GM12878 (cell line): ENCODE measurements around the gene PNMA1. TPM values are rescaled to one million over a fixed set of nuclear protein-coding genes. Genes with fewer than 3 reads are reported as not detected.

Experiments
- ATF3 ChIP-seq: IDR thresholded peaks from 2 replicates; pipeline ENCODE4 v1.6.1; 2011; ENCODE audit warnings: low read depth, mild to moderate bottlenecking, low read length, moderate library complexity, borderline replicate concordance; ENCODE audit errors: extremely low read depth
- BHLHE40 ChIP-seq, 2 experiments: fragments of 450-650 bp in 1 of 2; IDR thresholded peaks; 2 replicates each; pipeline ENCODE4 v1.6.1; 2011 to 2017; ENCODE audit warnings: low read depth in 2 of 2, borderline replicate concordance in 1 of 2, improper control_type of control experiment in 1 of 2, low read length in 1 of 2, mild to moderate bottlenecking in 1 of 2
- JUNB ChIP-seq: IDR thresholded peaks from 2 replicates; pipeline ENCODE4 v1.6.1; 2016; ENCODE audit warnings: antibody characterized with exemption, mild to moderate bottlenecking
- JUND ChIP-seq: IDR thresholded peaks from 2 replicates; pipeline ENCODE4 v1.6.1; 2012; ENCODE audit warnings: low read depth, mild to moderate bottlenecking, low read length, improper control_type of control experiment, moderate library complexity
- KAT2A ChIP-seq: conservative IDR thresholded peaks from 2 replicates; pipeline ENCODE4 v1.6.1; 2011; ENCODE audit warnings: low read depth, low read length; ENCODE audit not compliant: control insufficient read depth
- MLLT1 ChIP-seq: fragments of 450-650 bp; IDR thresholded peaks from 2 replicates; pipeline ENCODE4 v1.6.1; 2016; ENCODE audit warnings: mild to moderate bottlenecking
- MTA2 ChIP-seq: fragments of 450-650 bp; IDR thresholded peaks from 2 replicates; pipeline ENCODE4 v1.6.1; 2016; ENCODE audit warnings: low read depth, mild to moderate bottlenecking, moderate library complexity
- RBBP5 ChIP-seq: fragments of 200-600 bp; sonication (generic); conservative IDR thresholded peaks from 2 replicates; pipeline ENCODE4 v1.6.1; 2016
- SMAD5 ChIP-seq: IDR thresholded peaks from 2 replicates; pipeline ENCODE4 v1.6.1; 2016; ENCODE audit warnings: antibody characterized with exemption, low read depth
- TBL1XR1 ChIP-seq: IDR thresholded peaks from 2 replicates; pipeline ENCODE4 v1.6.1; 2012; ENCODE audit warnings: low read depth, low read length, improper control_type of control experiment
- ZNF274 ChIP-seq: IDR thresholded peaks from one replicate; pipeline ENCODE4 v1.8.0; 2011; ENCODE audit not compliant: insufficient read length, insufficient read depth
- ZNF384 ChIP-seq: IDR thresholded peaks from 2 replicates; pipeline ENCODE4 v1.6.1; 2012; ENCODE audit warnings: low read depth, mild to moderate bottlenecking, low read length, improper control_type of control experiment, borderline replicate concordance
- ZNF687 ChIP-seq: fragments of 450-650 bp; IDR thresholded peaks from 2 replicates; pipeline ENCODE4 v1.6.1; 2017; ENCODE audit warnings: mild to moderate bottlenecking, moderate library complexity
- ZSCAN29 ChIP-seq: fragments of 450-650 bp; IDR thresholded peaks from 2 replicates; pipeline ENCODE4 v1.6.1; 2017; ENCODE audit warnings: mild to moderate bottlenecking, moderate library complexity
- ZZZ3 ChIP-seq: IDR thresholded peaks from 2 replicates; pipeline ENCODE4 v1.6.1; 2011; ENCODE audit warnings: low read depth; ENCODE audit not compliant: control insufficient read depth, insufficient read length
- polyA plus RNA-seq, 11 experiments: library from polyadenylated mRNA; depleted of rRNA in 4 of 11; unstranded in 6 of 11; stranded (reverse) in 5 of 11; fragments of >200 nt; fragmentation: Nextera tagmentation in 4 of 11; fragmentation: Illumina TruSeq in 1 of 11; extraction: Ambion mirVana in 4 of 11; extraction: Trizol in 1 of 11; gene quantifications; 1 replicate in 1 of 11; 2 replicates in 10 of 11; pipeline versions ENCODE4 v1.2.1 to v1.2.3, GENCODE V29; 2011 to 2016; ENCODE audit warnings: inconsistent platforms in 2 of 11, missing spikeins in 2 of 11, low read depth in 1 of 11
- total RNA-seq, 4 experiments: library from RNA; depleted of rRNA in 3 of 4; stranded (reverse); fragments of >200 nt in 3 of 4; fragmentation: Illumina TruSeq in 1 of 4; extraction: Trizol in 1 of 4; gene quantifications; 2 replicates each; pipeline versions ENCODE4 v1.2.1 to v1.2.3, GENCODE V29; 2013 to 2021
- TF ChIP-seq, protein P1 (sequence below): fragments of 450-650 bp; IDR thresholded peaks from 2 replicates; pipeline ENCODE4 v1.6.1; 2017; ENCODE audit warnings: mild to moderate bottlenecking, low read depth, inconsistent platforms; ENCODE audit not compliant: poor library complexity, severe bottlenecking
- TF ChIP-seq, protein P2 (sequence below): IDR thresholded peaks from 2 replicates; pipeline ENCODE4 v1.6.1; 2011; ENCODE audit warnings: low read depth, low read length, improper control_type of control experiment, borderline replicate concordance

The PNMA1 gene
- total and polyA plus RNA-seq, 10 of the 15 experiments (the other 5 are each of a cell fraction or from before 2014, with no cell fraction given) = 1.8 to 39.3 (median 11.1) TPM

DNA sequence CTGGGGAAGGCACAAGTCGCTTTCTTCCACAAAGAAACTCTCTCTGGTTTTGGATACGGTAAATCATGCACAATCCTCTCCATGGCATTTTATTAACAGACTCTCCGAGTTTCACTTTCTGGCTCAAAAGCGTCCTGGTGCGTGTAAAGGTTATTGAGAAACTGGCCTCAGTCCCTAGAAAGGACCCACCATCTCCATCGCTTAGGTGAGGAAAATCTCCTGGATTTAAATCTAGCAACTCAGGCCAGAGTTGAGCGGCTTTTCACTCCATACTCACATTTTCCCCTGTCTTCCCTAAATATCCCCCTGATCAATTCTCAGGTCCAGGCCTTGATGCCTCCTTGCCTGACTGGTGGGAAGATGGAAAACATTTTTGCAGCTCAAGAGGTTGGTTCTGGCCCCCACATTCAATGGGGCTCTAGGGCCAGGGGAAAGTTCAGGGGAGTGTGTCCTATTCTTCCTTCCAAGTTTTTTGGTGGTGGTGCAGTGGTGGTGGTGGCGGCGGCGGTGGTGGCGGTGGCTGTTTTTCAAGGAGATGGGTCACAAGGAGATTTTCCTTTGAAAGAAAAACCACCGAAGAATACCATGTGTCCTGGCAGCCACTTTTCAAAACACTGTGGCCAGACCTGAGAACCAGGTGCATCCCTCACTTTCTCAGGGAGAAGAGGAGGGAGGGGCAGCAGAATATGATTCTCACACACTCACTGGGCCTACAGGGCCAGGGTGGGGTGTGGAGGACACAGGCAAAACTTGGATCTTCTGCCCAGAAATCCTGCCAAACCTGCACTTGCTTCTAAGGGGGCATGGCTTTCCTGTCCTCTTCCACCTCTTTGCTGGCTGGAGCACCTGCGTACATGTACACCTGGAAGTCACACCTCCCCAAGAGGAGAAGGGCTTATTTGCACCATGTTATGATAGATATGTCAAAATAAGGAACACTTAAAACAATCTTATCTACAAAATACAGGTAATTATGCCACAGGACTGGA, 46.7 kb upstream of the PNMA1 start (continued):
- TF ChIP-seq RBBP5 (no peak), ATF3 (no peak), ZSCAN29 (no peak), SMAD5 (no peak), JUND (no peak), BHLHE40 (IDR thresholded peaks at IDR 0.05; ENCODE audit: borderline replicate concordance in 1 of 2, low read depth in 2 of 2, low read length in 1 of 2) (no peak), KAT2A (no peak), JUNB (0 out of 2 replicates have a peak, but pooled peaks have one; percentile 23), MLLT1 (peak; percentile 12; the same call in 1 of the 2 replicates), ZNF687 (no peak), ZZZ3 (no peak), TBL1XR1 (no peak), ZNF384 (no peak), MTA2 (0 out of 2 replicates have a peak, but pooled peaks have one; percentile 59), ZNF274 (no peak)
- TF ChIP-seq, protein P1, sequence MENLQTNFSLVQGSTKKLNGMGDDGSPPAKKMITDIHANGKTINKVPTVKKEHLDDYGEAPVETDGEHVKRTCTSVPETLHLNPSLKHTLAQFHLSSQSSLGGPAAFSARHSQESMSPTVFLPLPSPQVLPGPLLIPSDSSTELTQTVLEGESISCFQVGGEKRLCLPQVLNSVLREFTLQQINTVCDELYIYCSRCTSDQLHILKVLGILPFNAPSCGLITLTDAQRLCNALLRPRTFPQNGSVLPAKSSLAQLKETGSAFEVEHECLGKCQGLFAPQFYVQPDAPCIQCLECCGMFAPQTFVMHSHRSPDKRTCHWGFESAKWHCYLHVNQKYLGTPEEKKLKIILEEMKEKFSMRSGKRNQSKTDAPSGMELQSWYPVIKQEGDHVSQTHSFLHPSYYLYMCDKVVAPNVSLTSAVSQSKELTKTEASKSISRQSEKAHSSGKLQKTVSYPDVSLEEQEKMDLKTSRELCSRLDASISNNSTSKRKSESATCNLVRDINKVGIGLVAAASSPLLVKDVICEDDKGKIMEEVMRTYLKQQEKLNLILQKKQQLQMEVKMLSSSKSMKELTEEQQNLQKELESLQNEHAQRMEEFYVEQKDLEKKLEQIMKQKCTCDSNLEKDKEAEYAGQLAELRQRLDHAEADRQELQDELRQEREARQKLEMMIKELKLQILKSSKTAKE = peak; percentile 48
- TF ChIP-seq, protein P2, sequence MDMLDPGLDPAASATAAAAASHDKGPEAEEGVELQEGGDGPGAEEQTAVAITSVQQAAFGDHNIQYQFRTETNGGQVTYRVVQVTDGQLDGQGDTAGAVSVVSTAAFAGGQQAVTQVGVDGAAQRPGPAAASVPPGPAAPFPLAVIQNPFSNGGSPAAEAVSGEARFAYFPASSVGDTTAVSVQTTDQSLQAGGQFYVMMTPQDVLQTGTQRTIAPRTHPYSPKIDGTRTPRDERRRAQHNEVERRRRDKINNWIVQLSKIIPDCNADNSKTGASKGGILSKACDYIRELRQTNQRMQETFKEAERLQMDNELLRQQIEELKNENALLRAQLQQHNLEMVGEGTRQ = no peak
